Keratinocyte (primary cell): ENCODE results near the gene FCER1G. TPM values are rescaled to one million over a fixed set of nuclear protein-coding genes. Genes with fewer than 3 reads are reported as not detected.

Experiments used
- DNase-seq: peaks from one replicate; pipeline ENCODE4 v3.0.0-alpha.2; 2011; ENCODE audit warnings: low read depth, missing footprints, low spot score
- FAIRE-seq: peaks from 2 replicates; lab custom pipeline; 2011; peaks lifted over from hg19 to GRCh38; lab: Jason Lieb, UNC
- H2AFZ ChIP-seq: 2 replicates; pipeline ENCODE4 v1.6.0; 2012; ENCODE audit warnings: low read length, control low read depth, inconsistent platforms; ENCODE audit not compliant: control insufficient read depth
- H3K27ac ChIP-seq: 2 replicates; pipeline ENCODE4 v1.5.1; 2011; ENCODE audit warnings: low read length; ENCODE audit not compliant: control insufficient read depth, insufficient read depth
- H3K27me3 ChIP-seq: 3 replicates; pipeline ENCODE4 v1.6.0; 2011; ENCODE audit warnings: low read length; ENCODE audit not compliant: control insufficient read depth, insufficient read depth; ENCODE audit errors: extremely low read depth
- H3K36me3 ChIP-seq, 2 experiments: 2 replicates in 1 of 2; 3 replicates in 1 of 2; pipeline ENCODE4 v1.5.1; 2011; ENCODE audit warnings: low read length in 2 of 2, mild to moderate bottlenecking in 1 of 2; ENCODE audit not compliant: control insufficient read depth in 2 of 2, insufficient read depth in 2 of 2; ENCODE audit errors: extremely low read depth in 1 of 2
- H3K4me1 ChIP-seq: 3 replicates; pipeline ENCODE4 v1.5.1; 2011; ENCODE audit warnings: low read length; ENCODE audit not compliant: control insufficient read depth, insufficient read depth; ENCODE audit errors: extremely low read depth
- H3K4me2 ChIP-seq: 3 replicates; pipeline ENCODE4 v1.6.0; 2011; ENCODE audit warnings: low read depth, low read length; ENCODE audit not compliant: control insufficient read depth, insufficient read depth; ENCODE audit errors: extremely low read depth
- H3K4me3 ChIP-seq, 3 experiments: fragments of 200-600 bp in 1 of 3; sonication (generic) in 1 of 3; 2 replicates in 2 of 3; 3 replicates in 1 of 3; pipeline ENCODE4 v1.5.1; 2011 to 2016; ENCODE audit warnings: low read length in 3 of 3, mild to moderate bottlenecking in 3 of 3, control low read depth in 2 of 3, inconsistent platforms in 1 of 3, low read depth in 1 of 3, mixed read lengths in 1 of 3, mixed run types in 1 of 3, moderate library complexity in 1 of 3; ENCODE audit not compliant: control insufficient read depth in 2 of 3, insufficient read depth in 2 of 3; ENCODE audit errors: extremely low read depth in 1 of 3
- H3K79me2 ChIP-seq: 2 replicates; pipeline ENCODE4 v1.6.0; 2012; ENCODE audit warnings: low read length; ENCODE audit not compliant: control insufficient read depth, insufficient read depth
- H3K9ac ChIP-seq: 3 replicates; pipeline ENCODE4 v1.6.0; 2011; ENCODE audit warnings: low read length; ENCODE audit not compliant: control insufficient read depth, insufficient read depth; ENCODE audit errors: extremely low read depth
- H3K9me1 ChIP-seq: 3 replicates; pipeline ENCODE4 v1.6.0; 2011; ENCODE audit warnings: low read length; ENCODE audit not compliant: control insufficient read depth, insufficient read depth; ENCODE audit errors: extremely low read depth
- H3K9me3 ChIP-seq: 2 replicates; pipeline ENCODE4 v1.5.1; 2012; ENCODE audit warnings: low read depth, low read length; ENCODE audit not compliant: control insufficient read depth
- H4K20me1 ChIP-seq: 3 replicates; pipeline ENCODE4 v1.6.0; 2011; ENCODE audit warnings: low read length; ENCODE audit not compliant: control insufficient read depth, insufficient read depth; ENCODE audit errors: extremely low read depth
- EZH2 ChIP-seq: IDR thresholded peaks from one replicate; pipeline ENCODE4 v1.6.1; 2012; ENCODE audit warnings: inconsistent platforms, mild to moderate bottlenecking, low read length, moderate library complexity
- dilution Hi-C: fragments of 300-500 bp; cut with MboI; formaldehyde crosslinking; loops from one replicate; pipeline ENCODE4 v1.7.0; 2020; ENCODE audit warnings: low sequenced_read_pairs; ENCODE audit not compliant: extremely low pct_ligation_motif_present
- polyA minus RNA-seq, 3 experiments: library from RNA; depleted of rRNA, polyadenylated mRNA; stranded (reverse); fragments of >200 nt; gene quantifications; 1 replicate in 1 of 3; 2 replicates in 1 of 3; 3 replicates in 1 of 3; pipeline ENCODE4 v1.2.3, GENCODE V29; 2011
- polyA plus RNA-seq, 5 experiments: library from polyadenylated mRNA; depleted of rRNA in 3 of 5; stranded (reverse) in 3 of 5; stranded (forward) in 1 of 5; unstranded in 1 of 5; fragments of >200 nt; gene quantifications; 1 replicate in 1 of 5; 2 replicates in 3 of 5; 3 replicates in 1 of 5; pipeline versions ENCODE4 v1.2.1 to v1.2.3, GENCODE V29; 2011 to 2012; ENCODE audit warnings: missing spikeins in 2 of 5, low read depth in 1 of 5, low replicate concordance in 1 of 5
- TF ChIP-seq, protein P1 (sequence below), 3 experiments: IDR thresholded peaks in 1 of 3; conservative IDR thresholded peaks in 1 of 3; optimal IDR thresholded peaks in 1 of 3; 2 replicates in 2 of 3; 3 replicates in 1 of 3; pipeline versions ENCODE3 to v1.5.1; 2011; ENCODE audit warnings: low read length in 3 of 3, mild to moderate bottlenecking in 3 of 3, moderate library complexity in 2 of 3, control low read depth in 1 of 3, inconsistent platforms in 1 of 3; ENCODE audit not compliant: insufficient read depth in 2 of 3; ENCODE audit errors: extremely low read depth in 1 of 3

FCER1G gene
- polyA plus RNA-seq (0.51 to 1.2 TPM (median 0.62 TPM) in 3 replicates), polyA minus RNA-seq (not detected in 3 replicates)
- not detected for polyA plus RNA-seq (2011; ENCODE audit: low read depth)
- polyA plus RNA-seq (2011; cell fraction: cytosol; rRNA removed): 0.39 and 0.75 TPM in 2 replicates
- 1.1 and 1.3 TPM in 2 replicates for polyA plus RNA-seq (2011; cell fraction: nucleus; rRNA removed)
- 0.53 and 1.4 TPM in 2 replicates for polyA plus RNA-seq (2012; ENCODE audit: low replicate concordance)
- polyA minus RNA-seq (2011; cell fraction: cytosol; rRNA and poly(A)+ RNA removed): not detected
- polyA minus RNA-seq (2011; cell fraction: nucleus; rRNA and poly(A)+ RNA removed): not detected in 2 replicates

GRCh38 chr1:161215076-161215475 is at the start of gene FCER1G:
Gene FCER1G (plus strand): TSS chr1:161215295. CDS start chr1:161215322, 27 bp downstream.
- Histone ChIP-seq H2AFZ (no peak within 1 kb of the TSS), H3K4me3 (no peak within 1 kb of the TSS), H3K9me1 (no peaks in the 10 kb centered on the region), H3K36me3 (peaks cover 19 to 21% of the 10 kb centered on the region in 2 experiments), H3K9me3 (no peaks in the 10 kb centered on the region), H3K9ac (no peak within 1 kb of the TSS), H3K4me1 (no peaks in the 10 kb centered on the region), H3K27ac (no peak within 1 kb of the TSS), H3K4me2 (no peak within 1 kb of the TSS), H3K27me3 (no peaks in the 10 kb centered on the region), H3K79me2 (no peaks in the 10 kb centered on the region), H4K20me1 (no peaks in the 10 kb centered on the region)
- DNase-seq: no peak
- dilution Hi-C loops: no loop called here
- no peak for FAIRE-seq
- TF ChIP-seq, protein P1, sequence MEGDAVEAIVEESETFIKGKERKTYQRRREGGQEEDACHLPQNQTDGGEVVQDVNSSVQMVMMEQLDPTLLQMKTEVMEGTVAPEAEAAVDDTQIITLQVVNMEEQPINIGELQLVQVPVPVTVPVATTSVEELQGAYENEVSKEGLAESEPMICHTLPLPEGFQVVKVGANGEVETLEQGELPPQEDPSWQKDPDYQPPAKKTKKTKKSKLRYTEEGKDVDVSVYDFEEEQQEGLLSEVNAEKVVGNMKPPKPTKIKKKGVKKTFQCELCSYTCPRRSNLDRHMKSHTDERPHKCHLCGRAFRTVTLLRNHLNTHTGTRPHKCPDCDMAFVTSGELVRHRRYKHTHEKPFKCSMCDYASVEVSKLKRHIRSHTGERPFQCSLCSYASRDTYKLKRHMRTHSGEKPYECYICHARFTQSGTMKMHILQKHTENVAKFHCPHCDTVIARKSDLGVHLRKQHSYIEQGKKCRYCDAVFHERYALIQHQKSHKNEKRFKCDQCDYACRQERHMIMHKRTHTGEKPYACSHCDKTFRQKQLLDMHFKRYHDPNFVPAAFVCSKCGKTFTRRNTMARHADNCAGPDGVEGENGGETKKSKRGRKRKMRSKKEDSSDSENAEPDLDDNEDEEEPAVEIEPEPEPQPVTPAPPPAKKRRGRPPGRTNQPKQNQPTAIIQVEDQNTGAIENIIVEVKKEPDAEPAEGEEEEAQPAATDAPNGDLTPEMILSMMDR (optimal IDR thresholded peaks at IDR 0.05 in 1 of 3, IDR thresholded peaks at IDR 0.05 in 1 of 3, conservative IDR thresholded peaks at IDR 0.05 in 1 of 3; ENCODE audit: extremely low read depth in 1 of 3, insufficient read depth in 2 of 3, low read length in 3 of 3): no peak
- no peak for TF ChIP-seq EZH2

GRCh38 chr1:161165742-161166668 is 49.1 kb upstream of the FCER1G start, which contains the start of gene PPOX:
Gene PPOX (plus strand): TSS chr1:161166426. CDS start chr1:161166848, 422 bp downstream.
- Histone ChIP-seq H4K20me1 (no peaks in the 10 kb centered on the region), H3K9ac (peak within 1 kb of the TSS; percentile 89), H3K4me1 (peaks cover 16% of the 10 kb centered on the region), H3K9me1 (no peaks in the 10 kb centered on the region), H3K79me2 (peaks cover 4% of the 10 kb centered on the region), H3K27me3 (no peaks in the 10 kb centered on the region), H3K27ac (peak within 1 kb of the TSS; percentile 93), H3K9me3 (no peaks in the 10 kb centered on the region), H3K4me2 (peak within 1 kb of the TSS; percentile 97), H3K36me3 (peaks cover 15 to 37% of the 10 kb centered on the region in 2 experiments), H3K4me3 (peak within 1 kb of the TSS; percentile 68 to 93 (median 89)), H2AFZ (peak within 1 kb of the TSS; percentile 92)
- DNase-seq (peak; percentile 86), FAIRE-seq (peak; percentile 83)
- TF ChIP-seq EZH2: no peak
- TF ChIP-seq, protein P1 (optimal IDR thresholded peaks at IDR 0.05 in 1 of 3, IDR thresholded peaks at IDR 0.05 in 1 of 3, conservative IDR thresholded peaks at IDR 0.05 in 1 of 3; ENCODE audit: extremely low read depth in 1 of 3, insufficient read depth in 2 of 3, low read length in 3 of 3): peak; percentile 40 to 52 (median 43)
- dilution Hi-C loops: no loop called here
